Mesothelial cell of epicardium (in vitro differentiated cells): ENCODE measurements around the gene TIMMDC1. TPM values are rescaled to one million over a fixed set of nuclear protein-coding genes. Genes with fewer than 3 reads are reported as not detected.
"Not testable (repeated sequence)": the region's sequence is repeated elsewhere in the genome, so short reads cannot be mapped to it uniquely, and the experiment has no call there.

Experiments used
- DNase-seq, 2 experiments: peaks; one replicate each; pipeline ENCODE4 v3.0.0; 2021; ENCODE audit warnings: low spot score in 2 of 2; ENCODE audit not compliant: unreplicated experiment in 2 of 2
- H3K27ac Mint-ChIP-seq: 2 replicates; pipeline ENCODE4 v1.8.0; 2021; ENCODE audit warnings: mixed read lengths
- H3K27me3 Mint-ChIP-seq: 2 replicates; pipeline ENCODE4 v1.8.0; 2021; ENCODE audit warnings: low read depth, mixed read lengths
- H3K36me3 Mint-ChIP-seq: 2 replicates; pipeline ENCODE4 v1.8.0; 2021; ENCODE audit warnings: mixed read lengths
- H3K4me1 Mint-ChIP-seq: 2 replicates; pipeline ENCODE4 v1.8.0; 2021; ENCODE audit warnings: mixed read lengths
- H3K4me3 Mint-ChIP-seq: 2 replicates; pipeline ENCODE4 v1.8.0; 2021; ENCODE audit warnings: mild to moderate bottlenecking, moderate library complexity, mixed read lengths
- H3K9me3 Mint-ChIP-seq: 2 replicates; pipeline ENCODE4 v1.8.0; 2021; ENCODE audit warnings: mixed read lengths
- total RNA-seq: library from RNA; stranded (reverse); gene quantifications from 3 replicates; pipeline ENCODE4 v1.2.1, GENCODE V29; 2021
- TF ChIP-seq, protein P1 (sequence below): fragments of 200-600 bp; sonication (generic); IDR thresholded peaks from one replicate; pipeline ENCODE4 v1.5.0; 2021; ENCODE audit warnings: antibody characterized with exemption; ENCODE audit not compliant: unreplicated experiment

The TIMMDC1 gene
- total RNA-seq, 1 donor from 2014 or later: 102 TPM

DNA sequence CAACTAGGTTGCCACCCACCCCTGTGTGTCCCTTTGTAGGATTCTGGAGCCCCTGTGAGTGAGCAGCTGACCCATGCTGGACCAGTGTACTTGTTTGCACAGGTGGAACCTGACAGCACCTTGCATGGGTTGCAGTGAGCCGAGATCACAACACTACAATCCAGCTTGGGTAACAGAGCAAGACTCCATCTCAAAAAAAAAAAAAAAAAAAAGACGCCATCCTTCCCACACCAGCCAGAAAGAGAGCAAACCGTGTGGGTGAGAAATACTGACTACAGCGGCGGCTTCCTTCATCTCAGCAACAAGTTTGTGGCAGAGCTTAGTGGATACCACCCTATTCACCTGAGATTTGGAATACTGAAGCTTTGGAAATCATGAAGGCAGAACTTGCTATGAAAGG lies 61.8 kb downstream of the TIMMDC1 start:
- no peak for DNase-seq
- Mint-ChIP-seq H3K27me3 (peaks cover 1% of the 10 kb centered on the region), H3K9me3 (no peaks in the 10 kb centered on the region), H3K4me1 (no peaks in the 10 kb centered on the region), H3K4me3 (no peak overlapping the region), H3K36me3 (no peaks in the 10 kb centered on the region), H3K27ac (no peak overlapping the region)
- TF ChIP-seq, protein P1, sequence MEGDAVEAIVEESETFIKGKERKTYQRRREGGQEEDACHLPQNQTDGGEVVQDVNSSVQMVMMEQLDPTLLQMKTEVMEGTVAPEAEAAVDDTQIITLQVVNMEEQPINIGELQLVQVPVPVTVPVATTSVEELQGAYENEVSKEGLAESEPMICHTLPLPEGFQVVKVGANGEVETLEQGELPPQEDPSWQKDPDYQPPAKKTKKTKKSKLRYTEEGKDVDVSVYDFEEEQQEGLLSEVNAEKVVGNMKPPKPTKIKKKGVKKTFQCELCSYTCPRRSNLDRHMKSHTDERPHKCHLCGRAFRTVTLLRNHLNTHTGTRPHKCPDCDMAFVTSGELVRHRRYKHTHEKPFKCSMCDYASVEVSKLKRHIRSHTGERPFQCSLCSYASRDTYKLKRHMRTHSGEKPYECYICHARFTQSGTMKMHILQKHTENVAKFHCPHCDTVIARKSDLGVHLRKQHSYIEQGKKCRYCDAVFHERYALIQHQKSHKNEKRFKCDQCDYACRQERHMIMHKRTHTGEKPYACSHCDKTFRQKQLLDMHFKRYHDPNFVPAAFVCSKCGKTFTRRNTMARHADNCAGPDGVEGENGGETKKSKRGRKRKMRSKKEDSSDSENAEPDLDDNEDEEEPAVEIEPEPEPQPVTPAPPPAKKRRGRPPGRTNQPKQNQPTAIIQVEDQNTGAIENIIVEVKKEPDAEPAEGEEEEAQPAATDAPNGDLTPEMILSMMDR: no peak

DNA sequence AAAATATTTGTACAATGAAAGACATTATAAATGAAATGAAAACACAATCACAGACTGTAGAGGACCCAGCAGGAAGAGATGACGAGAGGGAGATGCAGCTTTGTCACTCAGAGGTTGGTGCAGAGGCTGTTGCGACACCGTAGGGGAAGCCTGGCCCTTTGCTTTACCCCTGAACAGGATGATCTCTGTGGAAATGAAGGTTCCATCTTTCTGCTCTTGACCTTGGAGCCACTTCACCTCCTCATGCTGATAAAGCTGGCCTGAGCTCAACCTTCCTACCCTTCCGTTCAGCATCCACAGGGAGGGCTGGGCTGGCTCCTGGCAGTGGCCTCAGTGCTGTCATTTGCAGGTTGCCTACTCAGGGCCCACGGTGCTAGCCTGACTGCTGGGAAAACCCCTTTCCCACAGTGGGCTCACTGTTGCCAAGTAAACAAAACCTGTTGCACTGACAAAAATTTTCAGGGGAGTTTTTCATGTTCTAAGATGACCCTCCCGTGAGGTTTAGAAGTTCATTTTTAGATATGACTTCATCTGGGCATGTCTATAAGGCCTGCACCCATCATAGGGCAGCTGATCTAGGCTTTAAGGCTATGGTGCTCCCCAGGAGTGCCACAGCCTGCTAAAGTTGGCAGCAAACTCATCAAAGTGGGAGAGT lies 64.1 kb downstream of the TIMMDC1 start:
- H3K36me3 Mint-ChIP-seq: no peaks in the 10 kb centered on the region
- H3K4me1 Mint-ChIP-seq: no peaks in the 10 kb centered on the region
- TF ChIP-seq, protein P1: no peak
- peaks cover 7% of the 10 kb centered on the region for H3K27me3 Mint-ChIP-seq
- no peaks in the 10 kb centered on the region for H3K9me3 Mint-ChIP-seq
- no peak overlapping the region for H3K27ac Mint-ChIP-seq
- no peak for DNase-seq
- H3K4me3 Mint-ChIP-seq: no peak overlapping the region

DNA sequence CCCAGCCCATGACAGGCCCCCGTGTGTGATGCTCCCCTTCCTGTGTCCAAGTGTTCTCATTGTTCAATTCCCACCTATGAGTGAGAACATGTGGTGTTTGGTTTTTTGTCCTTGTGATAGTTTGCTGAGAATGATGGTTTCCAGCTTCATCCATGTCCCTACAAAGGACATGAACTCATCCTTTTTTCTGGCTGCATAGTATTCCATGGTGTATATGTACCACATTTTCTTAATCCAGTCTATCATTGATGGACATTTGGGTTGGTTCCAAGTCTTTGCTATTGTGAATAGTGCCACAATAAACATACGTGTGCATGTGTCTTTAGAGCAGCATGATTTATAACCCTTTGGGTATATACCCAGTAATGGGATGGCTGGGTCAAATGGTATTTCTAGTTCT lies 65.0 kb downstream of the TIMMDC1 start:
- not testable (repeated sequence) for H3K9me3 Mint-ChIP-seq, H3K27me3 Mint-ChIP-seq, H3K4me1 Mint-ChIP-seq, DNase-seq, H3K4me3 Mint-ChIP-seq, H3K36me3 Mint-ChIP-seq, H3K27ac Mint-ChIP-seq

DNA sequence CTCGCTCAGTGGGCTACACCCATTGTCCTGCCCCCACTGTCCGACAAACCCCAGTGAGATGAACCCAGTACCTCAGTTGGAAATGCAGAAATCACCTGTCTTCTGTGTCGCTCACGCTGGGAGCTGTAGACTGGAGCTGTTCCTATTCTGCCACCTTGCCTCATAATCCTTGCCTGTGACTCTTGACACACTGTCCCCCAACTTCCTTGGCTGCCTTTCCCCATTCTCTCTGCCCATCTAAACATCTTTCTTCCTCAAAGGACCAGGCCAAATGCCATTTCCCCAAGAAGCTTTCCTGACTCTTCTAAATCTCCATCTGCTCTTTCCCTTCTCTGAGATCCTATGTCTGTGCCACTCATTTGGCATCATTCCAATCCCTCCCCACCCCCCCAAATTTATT lies 70.8 kb downstream of the TIMMDC1 start:
- TF ChIP-seq, protein P1: no peak
- H3K36me3 Mint-ChIP-seq: no peaks in the 10 kb centered on the region
- H3K27ac Mint-ChIP-seq: no peak overlapping the region
- H3K27me3 Mint-ChIP-seq: peaks cover 7% of the 10 kb centered on the region
- no peaks in the 10 kb centered on the region for H3K4me1 Mint-ChIP-seq
- no peak overlapping the region for H3K4me3 Mint-ChIP-seq
- no peaks in the 10 kb centered on the region for H3K9me3 Mint-ChIP-seq
- no peak for DNase-seq

DNA sequence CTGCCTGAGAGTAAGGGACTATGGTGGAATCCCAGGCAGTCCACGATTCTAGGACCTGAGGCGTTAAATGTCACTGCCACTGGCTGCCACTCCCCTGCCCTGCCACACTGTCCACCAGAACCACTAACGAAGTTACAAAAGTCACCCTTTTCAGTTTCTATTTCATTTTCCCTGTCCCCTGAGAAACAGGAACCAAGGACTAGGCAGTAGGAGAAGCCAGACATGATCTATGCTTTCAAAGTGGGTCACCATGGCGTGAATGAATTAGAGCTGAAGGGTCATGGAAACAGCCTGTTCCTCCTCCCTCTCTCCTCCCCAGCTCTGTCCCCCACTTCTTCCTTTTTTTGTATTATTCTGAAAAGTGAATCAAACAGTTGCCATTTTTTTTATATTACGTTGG lies 71.9 kb downstream of the TIMMDC1 start:
- Mint-ChIP-seq H3K4me1 (no peaks in the 10 kb centered on the region), H3K4me3 (no peak overlapping the region), H3K27ac (no peak overlapping the region), H3K27me3 (peaks cover 7% of the 10 kb centered on the region), H3K36me3 (no peaks in the 10 kb centered on the region), H3K9me3 (no peaks in the 10 kb centered on the region)
- TF ChIP-seq, protein P1: no peak
- DNase-seq: no peak

DNA sequence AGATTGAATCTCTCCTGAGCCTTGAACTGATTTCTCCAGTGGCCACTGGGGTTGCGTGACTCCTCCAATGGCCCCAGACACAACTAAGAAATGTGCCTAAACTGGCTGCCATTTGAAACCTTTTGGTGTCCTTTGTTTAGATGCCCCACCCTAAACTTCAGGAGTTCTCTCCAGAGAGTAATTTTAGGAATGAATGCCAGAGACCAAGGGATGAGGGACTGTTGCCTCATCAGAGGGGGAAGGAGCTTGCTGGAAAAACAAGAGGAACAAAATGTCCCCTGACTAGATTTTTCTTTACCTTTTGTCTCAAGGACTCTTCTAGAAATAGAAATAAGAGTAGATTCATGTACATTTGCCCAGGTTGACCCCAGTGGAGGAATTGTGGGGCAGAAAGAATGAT lies 72.9 kb downstream of the TIMMDC1 start:
- DNase-seq: no peak
- Mint-ChIP-seq H3K27ac (no peak overlapping the region), H3K9me3 (no peaks in the 10 kb centered on the region), H3K4me1 (no peaks in the 10 kb centered on the region), H3K36me3 (no peaks in the 10 kb centered on the region), H3K4me3 (no peak overlapping the region), H3K27me3 (peaks cover 7% of the 10 kb centered on the region)
- TF ChIP-seq, protein P1: no peak
